NCI-H345 (cell line): ENCODE measurements around the gene HOXB4.

Experiments used
- DNase-seq: peaks from one replicate; lab custom pipeline; 2025; lab: John Stamatoyannopoulos, UW

The HOXB4 gene

GRCh38 chr17:48559122-48559839, 18.9 kb downstream of the HOXB4 start:
- no peak for DNase-seq

- DNase-seq: no peak
These were observed 19.4 kb downstream of the HOXB4 start for GRCh38 chr17:48558831-48559121.

- no peak for DNase-seq
These were observed 19.9 kb downstream of the HOXB4 start for GRCh38 chr17:48558057-48558830.

- no peak for DNase-seq
These were observed 21.4 kb downstream of the HOXB4 start for GRCh38 chr17:48556576-48557401.

- DNase-seq: no peak
These were observed 21.9 kb downstream of the HOXB4 start for GRCh38 chr17:48556229-48556575.

GRCh38 chr17:48555258-48556228, 22.6 kb downstream of the HOXB4 start:
- peak; percentile 61 for DNase-seq

GRCh38 chr17:48554412-48555257, 23.5 kb downstream of the HOXB4 start:
- DNase-seq: peak; percentile 18

- DNase-seq: peak; percentile 6
These were observed 24.3 kb downstream of the HOXB4 start for GRCh38 chr17:48553826-48554225.

- DNase-seq: peak; percentile 44
These were observed 25.0 kb downstream of the HOXB4 start for GRCh38 chr17:48553190-48553547.

- peak; percentile 73 for DNase-seq
These were observed 25.5 kb downstream of the HOXB4 start for GRCh38 chr17:48552466-48553189.

GRCh38 chr17:48551596-48552465, 26.3 kb downstream of the HOXB4 start:
- DNase-seq: peak; percentile 73

- DNase-seq: peak; percentile 44
These were observed 27.0 kb downstream of the HOXB4 start for GRCh38 chr17:48551214-48551555.

- DNase-seq: peak; percentile 50
These were observed 27.5 kb downstream of the HOXB4 start for GRCh38 chr17:48550502-48551213.

- DNase-seq: no peak
These were observed 28.1 kb downstream of the HOXB4 start for GRCh38 chr17:48549914-48550501.

- peak; percentile 18 for DNase-seq
These were observed 28.9 kb downstream of the HOXB4 start for GRCh38 chr17:48549281-48549630.

GRCh38 chr17:48548523-48549280, 29.4 kb downstream of the HOXB4 start:
- DNase-seq: peak; percentile 17

GRCh38 chr17:48547808-48548522, 30.2 kb downstream of the HOXB4 start:
- peak; percentile 63 for DNase-seq
